Liver (tissue), 3 donors: Measurements from ENCODE around the gene TMEM168.

Experiments used
- EGR1 ChIP-seq, 2 donors: IDR thresholded peaks; 2 replicates each; pipeline ENCODE4 v1.6.1; 2016 to 2018; ENCODE audit warnings: antibody characterized with exemption in 2 of 2, low read depth in 2 of 2
- GABPA ChIP-seq, 2 donors: IDR thresholded peaks in 1 of 2; conservative IDR thresholded peaks in 1 of 2; 2 replicates each; pipeline ENCODE4 v1.6.1; 2016; ENCODE audit warnings: antibody characterized with exemption in 2 of 2, mild to moderate bottlenecking in 1 of 2, moderate library complexity in 1 of 2
- HNF4G ChIP-seq: IDR thresholded peaks from 2 replicates; pipeline ENCODE4 v1.6.1; 2016; ENCODE audit warnings: antibody characterized with exemption
- JUND ChIP-seq, 2 donors: IDR thresholded peaks; 2 replicates each; pipeline ENCODE4 v1.6.1; 2016; ENCODE audit warnings: antibody characterized with exemption in 2 of 2
- RAD21 ChIP-seq, 2 donors: IDR thresholded peaks; 2 replicates each; pipeline ENCODE4 v1.6.1; 2016; ENCODE audit warnings: antibody characterized with exemption in 2 of 2, mild to moderate bottlenecking in 2 of 2
- SP1 ChIP-seq: IDR thresholded peaks from 2 replicates; pipeline ENCODE4 v1.6.1; 2018; ENCODE audit warnings: antibody characterized with exemption, mild to moderate bottlenecking
- TF ChIP-seq, protein P1 (sequence below): fragments of 150-350 bp; IDR thresholded peaks from 2 replicates; pipeline ENCODE4 v1.5.1; 2017; ENCODE audit warnings: improper control_type of control experiment, low read depth, low read length; ENCODE audit not compliant: missing input control
- TF ChIP-seq, protein P2 (sequence below): IDR thresholded peaks from 2 replicates; pipeline ENCODE4 v1.6.1; 2016; ENCODE audit warnings: antibody characterized with exemption
- TF ChIP-seq, protein P3 (sequence below): IDR thresholded peaks from 2 replicates; pipeline ENCODE4 v1.6.1; 2016; ENCODE audit warnings: antibody characterized with exemption, mild to moderate bottlenecking
- TF ChIP-seq, protein P4 (sequence below): IDR thresholded peaks from 2 replicates; pipeline ENCODE4 v1.6.1; 2016; ENCODE audit warnings: antibody characterized with exemption
- TF ChIP-seq, protein P5 (sequence below): IDR thresholded peaks from 2 replicates; pipeline ENCODE4 v1.6.1; 2016; ENCODE audit warnings: antibody characterized with exemption
- donor health status: healthy.
- donor health status: healthy.

DNA sequence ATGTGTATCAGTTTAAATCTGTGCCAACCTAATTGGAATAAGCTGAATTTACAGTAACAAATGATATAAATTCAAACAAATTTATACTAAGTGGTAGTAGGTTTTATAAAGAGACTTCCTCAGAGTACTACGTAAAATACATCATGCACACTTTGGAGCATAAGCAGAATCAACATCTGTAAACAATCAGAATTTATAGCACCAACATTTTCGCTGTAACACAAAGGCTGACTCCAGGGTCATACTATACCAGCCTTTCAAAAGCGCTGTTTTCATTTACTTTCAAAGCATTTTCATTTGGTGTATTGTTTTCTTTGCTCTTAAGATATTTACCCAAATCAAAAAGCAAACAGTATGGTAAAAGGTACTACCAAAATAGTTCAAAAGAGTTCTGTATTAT, 29.3 kb upstream of the TMEM168 start:
- TF ChIP-seq, protein P1, sequence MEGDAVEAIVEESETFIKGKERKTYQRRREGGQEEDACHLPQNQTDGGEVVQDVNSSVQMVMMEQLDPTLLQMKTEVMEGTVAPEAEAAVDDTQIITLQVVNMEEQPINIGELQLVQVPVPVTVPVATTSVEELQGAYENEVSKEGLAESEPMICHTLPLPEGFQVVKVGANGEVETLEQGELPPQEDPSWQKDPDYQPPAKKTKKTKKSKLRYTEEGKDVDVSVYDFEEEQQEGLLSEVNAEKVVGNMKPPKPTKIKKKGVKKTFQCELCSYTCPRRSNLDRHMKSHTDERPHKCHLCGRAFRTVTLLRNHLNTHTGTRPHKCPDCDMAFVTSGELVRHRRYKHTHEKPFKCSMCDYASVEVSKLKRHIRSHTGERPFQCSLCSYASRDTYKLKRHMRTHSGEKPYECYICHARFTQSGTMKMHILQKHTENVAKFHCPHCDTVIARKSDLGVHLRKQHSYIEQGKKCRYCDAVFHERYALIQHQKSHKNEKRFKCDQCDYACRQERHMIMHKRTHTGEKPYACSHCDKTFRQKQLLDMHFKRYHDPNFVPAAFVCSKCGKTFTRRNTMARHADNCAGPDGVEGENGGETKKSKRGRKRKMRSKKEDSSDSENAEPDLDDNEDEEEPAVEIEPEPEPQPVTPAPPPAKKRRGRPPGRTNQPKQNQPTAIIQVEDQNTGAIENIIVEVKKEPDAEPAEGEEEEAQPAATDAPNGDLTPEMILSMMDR: no peak
- TF ChIP-seq JUND (IDR thresholded peaks at IDR 0.05): no peak
- TF ChIP-seq, protein P2, sequence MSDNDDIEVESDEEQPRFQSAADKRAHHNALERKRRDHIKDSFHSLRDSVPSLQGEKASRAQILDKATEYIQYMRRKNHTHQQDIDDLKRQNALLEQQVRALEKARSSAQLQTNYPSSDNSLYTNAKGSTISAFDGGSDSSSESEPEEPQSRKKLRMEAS: no peak
- TF ChIP-seq RAD21 (IDR thresholded peaks at IDR 0.05): no peak
- TF ChIP-seq, protein P3, sequence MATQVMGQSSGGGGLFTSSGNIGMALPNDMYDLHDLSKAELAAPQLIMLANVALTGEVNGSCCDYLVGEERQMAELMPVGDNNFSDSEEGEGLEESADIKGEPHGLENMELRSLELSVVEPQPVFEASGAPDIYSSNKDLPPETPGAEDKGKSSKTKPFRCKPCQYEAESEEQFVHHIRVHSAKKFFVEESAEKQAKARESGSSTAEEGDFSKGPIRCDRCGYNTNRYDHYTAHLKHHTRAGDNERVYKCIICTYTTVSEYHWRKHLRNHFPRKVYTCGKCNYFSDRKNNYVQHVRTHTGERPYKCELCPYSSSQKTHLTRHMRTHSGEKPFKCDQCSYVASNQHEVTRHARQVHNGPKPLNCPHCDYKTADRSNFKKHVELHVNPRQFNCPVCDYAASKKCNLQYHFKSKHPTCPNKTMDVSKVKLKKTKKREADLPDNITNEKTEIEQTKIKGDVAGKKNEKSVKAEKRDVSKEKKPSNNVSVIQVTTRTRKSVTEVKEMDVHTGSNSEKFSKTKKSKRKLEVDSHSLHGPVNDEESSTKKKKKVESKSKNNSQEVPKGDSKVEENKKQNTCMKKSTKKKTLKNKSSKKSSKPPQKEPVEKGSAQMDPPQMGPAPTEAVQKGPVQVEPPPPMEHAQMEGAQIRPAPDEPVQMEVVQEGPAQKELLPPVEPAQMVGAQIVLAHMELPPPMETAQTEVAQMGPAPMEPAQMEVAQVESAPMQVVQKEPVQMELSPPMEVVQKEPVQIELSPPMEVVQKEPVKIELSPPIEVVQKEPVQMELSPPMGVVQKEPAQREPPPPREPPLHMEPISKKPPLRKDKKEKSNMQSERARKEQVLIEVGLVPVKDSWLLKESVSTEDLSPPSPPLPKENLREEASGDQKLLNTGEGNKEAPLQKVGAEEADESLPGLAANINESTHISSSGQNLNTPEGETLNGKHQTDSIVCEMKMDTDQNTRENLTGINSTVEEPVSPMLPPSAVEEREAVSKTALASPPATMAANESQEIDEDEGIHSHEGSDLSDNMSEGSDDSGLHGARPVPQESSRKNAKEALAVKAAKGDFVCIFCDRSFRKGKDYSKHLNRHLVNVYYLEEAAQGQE: no peak
- TF ChIP-seq SP1: no peak
- TF ChIP-seq, protein P4, sequence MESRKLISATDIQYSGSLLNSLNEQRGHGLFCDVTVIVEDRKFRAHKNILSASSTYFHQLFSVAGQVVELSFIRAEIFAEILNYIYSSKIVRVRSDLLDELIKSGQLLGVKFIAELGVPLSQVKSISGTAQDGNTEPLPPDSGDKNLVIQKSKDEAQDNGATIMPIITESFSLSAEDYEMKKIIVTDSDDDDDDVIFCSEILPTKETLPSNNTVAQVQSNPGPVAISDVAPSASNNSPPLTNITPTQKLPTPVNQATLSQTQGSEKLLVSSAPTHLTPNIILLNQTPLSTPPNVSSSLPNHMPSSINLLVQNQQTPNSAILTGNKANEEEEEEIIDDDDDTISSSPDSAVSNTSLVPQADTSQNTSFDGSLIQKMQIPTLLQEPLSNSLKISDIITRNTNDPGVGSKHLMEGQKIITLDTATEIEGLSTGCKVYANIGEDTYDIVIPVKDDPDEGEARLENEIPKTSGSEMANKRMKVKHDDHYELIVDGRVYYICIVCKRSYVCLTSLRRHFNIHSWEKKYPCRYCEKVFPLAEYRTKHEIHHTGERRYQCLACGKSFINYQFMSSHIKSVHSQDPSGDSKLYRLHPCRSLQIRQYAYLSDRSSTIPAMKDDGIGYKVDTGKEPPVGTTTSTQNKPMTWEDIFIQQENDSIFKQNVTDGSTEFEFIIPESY: no peak
- no peak for TF ChIP-seq HNF4G
- no peak for TF ChIP-seq EGR1 (IDR thresholded peaks at IDR 0.05; ENCODE audit: low read depth in 2 of 2)
- TF ChIP-seq, protein P5, sequence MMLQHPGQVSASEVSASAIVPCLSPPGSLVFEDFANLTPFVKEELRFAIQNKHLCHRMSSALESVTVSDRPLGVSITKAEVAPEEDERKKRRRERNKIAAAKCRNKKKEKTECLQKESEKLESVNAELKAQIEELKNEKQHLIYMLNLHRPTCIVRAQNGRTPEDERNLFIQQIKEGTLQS: no peak
- TF ChIP-seq GABPA (IDR thresholded peaks at IDR 0.05 in 1 of 2, conservative IDR thresholded peaks at IDR 0.05 in 1 of 2): no peak
